Activated T-cell treated with anti-CD3 and anti-CD28 coated beads, Interleukin-2, amount 50 U/mL, for 48 hours (primary cell): ENCODE measurements around the gene MFAP4.

Experiments
- DNase-seq, 2 experiments: peaks; one replicate each; pipeline ENCODE4 v3.0.0-alpha.2; 2020

MFAP4 gene

GRCh38 chr17:19409509-19409908 lies 22.5 kb upstream of the MFAP4 start:
- no peak for DNase-seq

- DNase-seq: no peak
Observed at GRCh38 chr17:19409066-19409465, 22.1 kb upstream of the MFAP4 start.

- no peak for DNase-seq
Observed at GRCh38 chr17:19408346-19408710, 21.3 kb upstream of the MFAP4 start.

- DNase-seq: no peak
Observed at GRCh38 chr17:19407601-19408345, 20.8 kb upstream of the MFAP4 start.

- no peak for DNase-seq
Observed at GRCh38 chr17:19405114-19405513, 18.1 kb upstream of the MFAP4 start.

GRCh38 chr17:19404264-19404663 lies 17.3 kb upstream of the MFAP4 start:
- DNase-seq: no peak

GRCh38 chr17:19403021-19403420 lies 16.0 kb upstream of the MFAP4 start:
- no peak for DNase-seq

- DNase-seq: no peak
Observed at GRCh38 chr17:19402171-19402570, 15.2 kb upstream of the MFAP4 start.

- DNase-seq: no peak
Observed at GRCh38 chr17:19401321-19402010, 14.5 kb upstream of the MFAP4 start.

GRCh38 chr17:19399750-19400450 lies 12.9 kb upstream of the MFAP4 start:
- DNase-seq: no peak

GRCh38 chr17:19398301-19399181 lies 11.6 kb upstream of the MFAP4 start:
- no peak for DNase-seq

GRCh38 chr17:19397556-19398041 lies 10.6 kb upstream of the MFAP4 start:
- DNase-seq: no peak

GRCh38 chr17:19392303-19392702 lies 5.3 kb upstream of the MFAP4 start:
- no peak for DNase-seq

GRCh38 chr17:19391432-19391831 lies 4.4 kb upstream of the MFAP4 start:
- DNase-seq: no peak

GRCh38 chr17:19390951-19391350 lies 4.0 kb upstream of the MFAP4 start:
- DNase-seq: no peak

- DNase-seq: no peak
Observed at GRCh38 chr17:19388791-19389785, 2.1 kb upstream of the MFAP4 start.

- no peak for DNase-seq
Observed at GRCh38 chr17:19387921-19388521, 1.0 kb upstream of the MFAP4 start.

GRCh38 chr17:19386051-19386929 lies 700 bp downstream of the MFAP4 start:
- no peak for DNase-seq

GRCh38 chr17:19385521-19385983 lies 1.4 kb downstream of the MFAP4 start:
- DNase-seq: no peak
